ENCODE measurements around the gene RPL29.

The RPL29 gene

DNA sequence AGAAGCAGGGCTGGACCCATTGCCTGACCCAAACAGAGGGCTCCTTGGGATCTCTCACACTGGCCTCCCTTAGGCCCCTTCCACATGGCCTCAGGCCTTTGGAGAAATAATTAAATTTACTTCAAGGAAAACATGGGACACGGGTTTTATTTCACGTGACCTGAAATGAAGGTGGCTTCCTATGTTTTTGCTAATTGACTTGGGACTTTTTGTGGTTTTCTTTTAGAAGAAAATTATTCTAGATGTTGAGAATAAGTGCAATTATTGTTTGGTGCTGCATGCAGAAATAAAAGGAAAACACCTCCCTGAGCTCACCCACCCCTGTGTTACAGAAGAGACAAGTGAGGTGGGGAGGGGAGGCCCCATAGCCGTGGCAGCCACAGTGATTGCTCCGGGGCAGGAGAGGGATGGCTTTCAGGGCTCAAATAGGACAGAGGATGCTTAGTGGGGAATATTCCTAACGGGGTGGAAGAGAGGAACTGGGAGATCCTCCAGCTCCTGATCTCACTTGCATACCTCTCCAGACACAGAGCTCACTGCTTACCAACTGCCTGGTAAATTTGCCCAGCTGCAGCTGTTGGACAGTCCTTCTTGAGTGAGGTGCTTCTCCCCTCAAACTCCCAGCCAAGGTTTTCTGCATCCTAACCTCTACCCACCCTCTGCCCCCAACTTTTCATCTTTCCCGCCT, 29.2 kb upstream of the RPL29 start:
- DNase-seq = no peak

DNA sequence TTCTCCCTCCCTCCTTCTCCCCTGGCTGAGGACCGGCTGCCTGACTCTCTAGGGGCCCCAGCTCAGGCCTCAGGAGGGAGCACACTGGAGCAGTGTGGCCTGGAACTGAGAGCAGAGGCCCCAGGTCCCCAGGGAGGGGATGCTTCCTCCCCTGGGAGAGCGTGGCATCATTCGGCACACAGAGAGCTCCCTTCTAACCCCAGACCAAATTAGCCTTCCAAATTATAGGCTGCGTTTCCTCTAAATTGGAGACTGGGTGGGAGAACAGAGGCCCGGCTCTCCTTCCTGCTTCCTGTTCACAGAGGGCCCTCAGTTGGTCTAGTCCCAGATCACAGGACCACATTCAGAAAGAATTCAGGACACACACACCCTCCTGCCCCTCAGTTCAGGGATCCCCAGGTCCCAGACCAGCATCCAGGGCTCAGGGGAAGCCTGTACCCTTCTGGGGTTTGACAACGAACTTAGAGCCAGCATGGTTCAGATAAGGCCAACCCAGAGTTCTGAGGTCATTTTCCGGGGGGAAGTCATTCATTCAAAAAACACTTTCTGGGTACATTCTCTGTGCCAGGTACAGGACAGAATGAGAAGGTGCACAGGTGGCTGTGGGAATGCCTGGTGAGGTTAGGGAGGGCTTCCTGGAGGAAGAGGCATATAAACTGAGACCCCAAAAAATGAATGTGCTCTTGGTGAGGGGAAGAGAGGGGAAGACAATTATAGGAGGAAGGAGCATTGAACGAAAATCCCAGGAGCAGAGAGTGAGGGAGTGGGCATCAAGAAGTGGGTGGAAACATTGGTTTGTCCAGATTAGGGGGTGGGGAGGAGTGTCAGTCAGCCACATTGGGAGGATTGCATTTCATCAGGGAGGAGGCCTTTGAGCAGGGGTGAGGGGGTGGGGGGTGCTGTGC, 28.4 kb upstream of the RPL29 start:
- DNase-seq = no peak

DNA sequence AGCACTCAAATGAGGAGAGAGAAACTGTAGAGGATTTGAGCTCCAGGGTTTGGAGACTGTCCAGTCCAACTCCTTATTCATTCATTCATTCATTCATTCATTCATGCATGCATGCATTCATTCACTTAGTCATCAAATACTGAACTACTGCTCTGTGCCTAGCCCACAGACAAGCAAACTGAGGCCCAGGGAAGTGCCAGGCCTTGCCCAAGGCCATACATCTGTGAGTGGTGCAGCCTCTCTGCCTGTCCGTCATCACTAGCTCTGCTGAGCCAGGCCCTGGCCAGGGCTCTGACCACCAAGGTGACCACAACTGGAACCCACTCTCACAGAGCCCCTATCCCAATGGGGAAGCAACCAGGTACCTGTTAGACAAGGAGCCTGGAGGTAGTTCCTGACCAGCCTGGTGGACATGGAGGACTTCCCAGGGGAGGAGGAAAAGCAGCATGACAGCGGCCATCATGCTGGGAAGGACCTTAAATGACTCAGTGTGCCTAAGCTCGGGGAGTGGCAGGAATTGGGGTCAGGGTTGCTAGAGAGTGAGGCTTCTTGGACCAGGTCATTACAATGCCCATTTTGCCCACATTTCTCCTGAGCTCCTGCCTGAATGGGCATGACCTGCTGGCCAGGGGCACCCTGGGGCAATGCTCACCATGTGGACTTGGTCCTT, 27.5 kb upstream of the RPL29 start:
- no peak for DNase-seq

DNA sequence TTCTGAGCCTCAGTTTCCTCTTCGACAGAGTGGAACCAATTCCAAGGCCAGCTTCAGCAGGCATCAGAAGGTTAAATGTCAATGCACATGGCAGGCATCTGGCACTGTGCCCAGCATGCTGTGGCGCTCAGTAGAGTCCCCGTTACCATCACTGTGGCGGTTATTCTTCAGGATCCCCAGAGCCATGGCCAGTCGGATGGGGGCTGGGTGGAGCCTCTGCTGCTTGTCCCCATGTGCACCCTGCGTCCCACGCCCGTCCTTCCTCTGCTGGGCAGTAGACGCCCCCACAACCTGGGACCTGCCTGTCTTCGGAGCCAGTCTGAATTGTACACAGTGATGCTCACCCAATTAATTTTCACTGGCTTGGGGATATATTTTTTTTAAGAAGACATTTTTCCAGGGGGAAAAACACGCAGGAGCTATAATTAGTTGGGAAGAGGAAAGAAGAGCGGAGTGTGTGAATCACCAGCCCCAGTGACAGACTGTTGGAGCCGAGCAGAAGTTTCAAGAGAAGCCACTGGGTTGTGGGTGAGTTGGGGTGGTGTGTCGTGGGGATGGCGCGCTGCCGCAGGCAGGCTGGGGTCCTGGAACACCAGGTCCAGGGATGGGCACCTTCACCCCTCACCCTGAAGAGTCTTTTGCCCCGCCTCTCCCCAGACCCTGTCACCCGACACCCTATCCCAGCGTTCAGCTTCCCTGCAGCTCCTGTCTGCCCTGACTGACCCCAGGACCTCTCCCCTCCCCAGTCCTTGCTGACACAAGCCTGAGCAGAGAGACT, 26.8 kb upstream of the RPL29 start:
- DNase-seq = no peak

DNA sequence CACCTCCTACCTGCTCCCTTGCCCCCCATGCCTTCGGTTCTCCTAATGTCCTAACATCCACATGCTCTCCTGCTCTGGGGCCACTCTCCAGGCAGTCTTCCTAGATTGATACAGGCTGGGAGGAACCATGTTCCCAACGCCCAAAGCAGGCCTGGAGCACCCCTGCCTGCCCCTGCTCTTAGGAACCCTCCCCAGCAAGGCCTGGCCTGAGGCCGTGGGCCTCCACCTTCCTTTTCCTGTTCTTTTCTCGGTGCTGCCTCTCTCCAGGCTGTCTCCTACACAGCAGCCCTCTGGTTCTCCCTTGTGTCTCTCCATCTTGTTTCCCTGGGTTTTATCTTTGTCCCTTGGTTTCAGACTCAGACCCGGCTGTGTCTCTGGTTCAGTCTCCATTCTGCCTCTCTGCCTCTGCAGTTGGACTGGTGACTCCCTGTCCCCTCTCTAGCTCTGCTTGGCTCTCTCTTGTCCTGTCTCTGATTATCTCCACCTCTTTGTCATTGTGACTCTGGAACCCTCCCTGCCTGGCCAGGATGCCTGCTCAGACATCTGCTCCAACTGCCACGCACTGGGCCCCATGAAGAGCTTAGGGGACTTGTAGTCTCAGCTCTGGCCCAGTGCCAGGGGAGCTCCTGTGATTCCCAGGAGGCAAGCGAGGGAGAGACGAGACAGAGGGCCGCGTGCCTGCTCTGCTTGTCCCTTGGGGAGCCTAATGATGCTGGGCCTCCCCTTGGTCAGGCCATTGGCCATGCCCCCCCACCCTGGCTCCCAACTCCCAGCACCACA, 26.0 kb upstream of the RPL29 start:
- peak in 1 of 2 experiments; percentile 24 for DNase-seq

DNA sequence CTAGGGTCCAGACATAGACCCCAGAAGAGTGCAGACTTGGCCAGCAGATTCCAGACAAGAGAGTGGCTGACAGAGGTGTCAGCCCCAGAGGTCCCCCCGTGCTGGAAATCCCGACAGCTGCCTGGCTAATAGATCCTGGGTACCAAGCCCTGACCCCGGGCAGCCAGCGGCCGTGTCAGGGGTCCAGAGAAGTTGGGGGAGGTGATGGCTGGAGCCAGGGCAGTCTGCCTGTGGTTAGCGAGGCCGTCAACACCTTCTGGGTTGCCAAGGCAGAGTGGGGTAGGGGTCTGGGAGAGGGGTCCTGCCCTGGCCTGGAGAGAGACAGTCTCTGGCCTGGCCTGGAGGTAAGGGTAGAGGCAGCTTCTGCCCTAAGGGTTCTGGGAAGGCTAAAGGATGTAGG, 25.1 kb upstream of the RPL29 start:
- DNase-seq = no peak

DNA sequence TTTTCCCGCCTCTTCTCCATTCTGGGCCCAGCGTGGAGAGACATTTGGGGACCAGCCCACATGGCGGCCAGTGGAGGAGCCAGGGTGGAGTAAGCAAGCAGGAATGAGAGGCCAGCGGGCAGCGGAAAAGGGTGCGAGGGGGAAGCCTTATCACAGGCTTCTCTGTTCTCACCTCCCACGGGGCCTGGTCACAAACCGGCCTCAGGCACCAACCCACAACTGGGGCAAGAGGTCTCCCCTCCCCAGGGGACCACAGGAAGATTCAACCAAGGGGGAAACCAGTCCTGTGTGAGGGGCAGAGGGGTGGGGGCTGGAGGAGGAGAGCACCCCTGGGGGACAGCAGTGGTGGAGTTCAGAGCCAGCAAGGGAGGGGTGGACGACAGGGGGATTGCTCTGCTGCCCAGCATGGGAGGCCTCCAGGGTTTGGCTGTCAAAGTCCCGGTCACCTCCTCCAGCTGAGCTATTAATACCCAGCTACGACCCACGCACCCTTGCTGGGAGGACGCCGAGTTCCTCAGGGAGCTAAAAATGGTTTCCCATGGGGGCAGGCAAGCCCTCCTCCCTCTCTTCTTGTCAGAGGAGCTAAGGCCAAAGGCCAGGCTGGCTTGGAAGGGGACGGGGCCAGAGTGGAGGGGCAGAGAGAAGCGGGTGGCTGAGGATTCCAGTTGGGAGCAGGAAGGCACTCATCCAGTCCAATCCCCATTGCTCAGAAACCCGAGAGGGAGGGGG, 23.8 kb upstream of the RPL29 start:
- no peak for DNase-seq

DNA sequence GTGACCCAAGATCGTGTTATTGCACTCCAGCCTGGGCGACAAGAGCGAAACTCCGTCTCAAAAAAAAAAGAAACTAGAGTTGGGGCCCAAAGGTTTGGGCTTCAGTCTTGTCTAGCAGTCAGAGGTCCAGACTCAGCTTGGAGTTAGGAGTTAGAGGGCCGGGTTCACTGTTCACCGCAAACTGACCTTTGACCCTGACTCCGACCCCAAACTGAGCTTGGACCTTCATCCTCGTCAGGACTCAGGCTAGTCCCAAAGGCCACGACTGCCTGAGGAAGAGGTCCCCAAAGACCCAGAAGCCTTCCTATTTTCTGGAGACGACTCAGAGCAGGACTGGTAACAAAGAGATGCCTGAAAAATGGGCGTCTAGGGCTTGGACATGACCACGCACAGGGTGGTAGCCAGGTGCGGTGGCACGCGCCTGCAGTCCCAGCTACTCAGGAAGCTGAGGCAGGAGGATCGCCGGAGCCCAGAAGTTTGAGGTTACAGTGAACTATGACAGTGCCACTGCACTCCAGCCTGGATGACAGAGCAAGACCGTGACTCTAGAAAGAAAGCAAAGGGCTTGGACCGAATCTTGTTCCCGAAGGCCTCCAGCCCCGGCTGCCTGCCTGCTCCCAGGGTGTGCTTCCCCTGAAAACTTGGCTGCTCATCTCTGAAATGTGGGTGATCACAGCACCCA, 22.8 kb upstream of the RPL29 start:
- no peak for DNase-seq

DNA sequence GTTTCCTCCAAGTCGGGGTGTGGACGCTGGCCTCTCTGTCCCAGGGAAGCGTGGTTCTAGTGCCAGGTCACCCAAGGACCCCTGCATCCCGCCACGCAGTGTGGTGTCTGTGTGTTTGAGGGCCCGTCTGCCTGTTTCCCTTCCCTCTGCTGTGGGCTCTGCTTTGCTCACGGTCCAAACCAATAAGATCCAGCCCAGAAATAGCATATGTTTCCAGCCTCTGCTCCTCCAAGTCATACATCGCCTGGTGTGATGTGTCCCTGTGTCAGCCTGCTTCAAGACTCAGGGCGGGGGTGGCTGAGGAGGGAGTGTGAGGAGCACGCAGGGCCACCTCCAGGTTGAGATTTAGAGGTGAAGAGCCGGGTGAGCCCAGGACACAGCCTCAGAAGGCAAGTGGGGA, 21.9 kb upstream of the RPL29 start:
- DNase-seq = no peak

DNA sequence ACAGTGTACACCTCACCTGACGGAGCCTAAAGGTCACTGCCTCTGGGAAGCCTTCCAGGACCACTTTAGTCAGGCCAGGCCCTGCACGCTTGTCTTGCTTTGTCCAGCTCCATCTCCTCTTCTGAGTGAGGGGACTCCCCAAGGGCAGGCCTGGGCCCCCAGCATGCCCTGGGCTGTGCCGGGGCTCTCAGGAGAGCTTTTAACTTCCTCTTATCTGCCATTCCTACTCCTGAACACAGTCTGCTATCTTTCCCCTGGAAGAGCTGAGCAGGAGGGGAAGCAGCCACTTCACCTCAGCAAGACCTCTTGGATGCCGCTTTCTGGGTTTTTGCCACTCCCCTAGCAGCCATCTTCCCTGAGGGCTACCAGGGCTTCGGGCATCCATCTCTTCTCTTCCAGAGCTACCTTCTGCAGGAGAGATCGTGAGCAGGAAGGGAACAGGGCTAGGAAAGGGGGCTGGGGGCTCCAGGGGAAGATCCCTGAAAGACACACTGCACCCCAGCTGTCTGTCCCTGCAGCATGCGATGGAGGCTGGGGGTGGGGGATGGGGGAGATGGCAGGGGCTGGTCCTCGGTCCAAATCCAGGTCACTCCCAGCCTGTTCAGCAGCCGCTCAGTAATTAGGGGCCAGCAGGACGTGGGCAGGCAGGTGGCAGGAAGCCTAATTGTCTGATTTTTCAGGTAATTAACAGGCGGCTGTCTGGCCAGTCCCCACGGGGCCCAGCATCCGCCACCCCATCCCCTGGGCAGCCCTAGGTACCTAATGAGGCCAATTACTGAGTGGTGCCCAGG, 19.9 kb upstream of the RPL29 start:
- no peak for DNase-seq

DNA sequence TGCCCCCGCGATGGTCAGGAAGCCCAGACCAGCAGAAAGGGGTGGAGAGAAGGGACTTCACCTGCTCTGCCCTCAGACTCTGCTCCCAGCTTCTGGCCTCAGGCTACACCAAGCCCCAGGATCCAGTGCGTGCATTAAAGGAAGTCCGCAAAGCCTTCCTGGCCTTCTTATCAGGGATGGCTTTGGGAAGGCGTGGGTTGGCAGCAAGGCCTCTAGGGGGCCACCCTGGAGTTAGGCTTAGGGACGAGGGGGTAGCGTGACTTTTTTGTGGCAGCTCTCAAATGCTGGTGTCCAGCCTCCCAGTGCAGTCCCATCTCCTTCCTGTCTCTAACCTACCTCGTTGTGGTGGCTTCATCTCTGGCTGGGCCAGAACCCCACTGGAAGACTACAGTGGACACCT, 18.9 kb upstream of the RPL29 start:
- no peak for DNase-seq

DNA sequence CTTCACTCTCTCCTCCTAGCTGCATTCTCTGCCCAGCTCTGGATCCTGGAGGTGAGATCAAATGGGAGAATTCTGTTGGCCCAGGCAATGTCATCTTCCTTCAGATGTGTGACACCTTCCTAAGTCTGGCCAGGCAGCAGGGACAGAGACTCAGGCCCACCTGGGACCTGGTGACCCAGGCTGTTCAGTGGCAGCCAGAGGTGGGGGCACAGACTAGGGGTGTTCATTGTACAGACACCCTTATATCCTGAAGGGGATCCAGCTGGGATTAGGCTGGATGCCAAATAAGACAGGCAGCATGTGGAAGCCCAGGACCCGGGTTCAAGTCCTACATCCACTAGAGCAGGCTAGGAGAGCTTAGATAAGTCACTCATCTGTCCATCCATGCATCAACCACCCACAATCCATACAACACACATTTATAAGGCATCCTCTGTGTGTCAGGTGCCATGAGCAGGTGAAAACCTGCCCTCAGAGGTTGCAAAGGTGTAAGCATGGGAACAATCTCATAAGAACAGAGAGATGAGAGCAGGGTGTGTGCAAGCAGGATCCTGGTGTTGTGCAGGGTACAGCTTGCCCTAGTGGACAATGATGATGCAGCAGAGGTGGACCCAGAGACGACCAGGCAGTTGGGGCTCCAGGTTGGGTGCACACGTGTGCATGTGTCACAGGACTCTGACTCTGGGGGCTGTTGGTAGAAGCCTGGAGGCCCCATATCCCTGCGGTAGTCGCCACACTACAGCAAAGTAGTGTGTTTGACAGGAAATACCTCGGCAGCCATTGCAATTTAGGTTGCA, 18.3 kb upstream of the RPL29 start:
- DNase-seq = no peak

DNA sequence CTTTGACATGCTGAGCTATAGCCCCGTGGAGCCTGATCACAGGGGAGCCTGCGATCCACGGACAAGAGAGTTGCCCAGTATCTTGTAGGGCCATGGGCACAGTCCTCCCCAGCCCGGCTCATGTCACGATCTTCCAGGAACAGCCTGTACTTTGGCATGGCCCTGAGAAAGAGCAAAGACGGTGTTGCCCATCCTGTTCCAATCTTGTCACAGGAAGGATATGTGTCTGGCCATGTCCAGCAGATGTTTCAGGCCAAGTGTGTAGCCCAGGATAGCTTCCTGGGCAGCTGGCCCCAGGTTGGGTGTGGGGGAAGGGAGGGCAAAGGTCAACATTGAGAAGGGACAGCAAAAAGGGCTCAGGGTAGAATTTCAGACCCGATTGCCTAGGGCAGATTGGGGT, 17.0 kb upstream of the RPL29 start:
- DNase-seq = no peak

DNA sequence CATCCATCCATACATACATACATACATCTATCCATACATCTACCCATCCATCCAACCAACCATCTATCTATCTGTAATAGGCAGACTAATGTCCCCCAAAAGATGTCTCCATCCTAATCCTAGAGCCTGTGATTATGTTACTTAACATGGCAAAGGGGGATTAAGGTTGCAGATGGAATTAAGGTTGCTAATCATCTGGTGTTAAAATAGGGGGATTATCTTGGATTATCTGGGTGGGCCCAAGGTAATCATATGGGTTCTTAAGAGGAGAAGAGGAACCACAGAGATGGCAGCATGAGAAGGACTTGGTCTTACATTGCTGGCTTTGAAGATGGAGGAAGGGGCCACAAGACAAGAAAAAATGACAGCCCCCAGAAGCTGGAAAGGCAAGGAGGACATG, 14.7 kb upstream of the RPL29 start:
- no peak for DNase-seq

DNA sequence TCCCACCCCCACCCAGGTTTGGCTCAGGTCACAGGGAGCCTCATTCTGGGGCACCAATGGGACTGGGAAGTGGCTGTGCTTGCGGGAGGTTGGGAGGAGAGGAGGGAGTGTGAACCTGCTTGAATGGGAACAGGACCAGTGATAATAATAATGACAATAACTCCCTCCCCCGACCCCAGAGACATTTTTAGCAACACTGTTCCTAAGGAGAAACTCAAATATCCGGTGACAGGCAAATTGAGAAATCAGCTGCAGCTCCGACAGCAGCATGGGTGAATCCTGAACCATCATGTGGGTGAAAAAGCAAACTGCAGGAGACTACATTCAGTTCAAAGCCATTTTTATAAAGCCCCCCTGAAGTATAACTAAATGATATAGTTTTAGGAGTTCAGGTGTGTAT, 11.6 kb upstream of the RPL29 start:
- no peak for DNase-seq

DNA sequence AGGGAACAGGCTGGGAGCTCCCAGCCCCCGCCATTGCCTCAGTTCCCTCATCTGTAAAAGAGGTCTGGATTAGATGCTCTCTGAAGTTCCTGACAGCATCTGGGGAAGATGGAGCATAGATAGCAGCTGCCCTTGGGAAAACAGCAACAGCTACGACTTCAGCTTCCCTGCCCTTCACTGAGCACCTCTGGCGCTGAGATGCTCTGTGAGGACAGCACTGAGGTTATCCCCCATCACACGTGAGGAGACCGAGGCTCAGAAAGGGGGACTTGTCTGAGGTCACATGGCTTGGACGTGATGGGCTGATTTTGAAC, 11.1 kb upstream of the RPL29 start:
- no peak for DNase-seq

DNA sequence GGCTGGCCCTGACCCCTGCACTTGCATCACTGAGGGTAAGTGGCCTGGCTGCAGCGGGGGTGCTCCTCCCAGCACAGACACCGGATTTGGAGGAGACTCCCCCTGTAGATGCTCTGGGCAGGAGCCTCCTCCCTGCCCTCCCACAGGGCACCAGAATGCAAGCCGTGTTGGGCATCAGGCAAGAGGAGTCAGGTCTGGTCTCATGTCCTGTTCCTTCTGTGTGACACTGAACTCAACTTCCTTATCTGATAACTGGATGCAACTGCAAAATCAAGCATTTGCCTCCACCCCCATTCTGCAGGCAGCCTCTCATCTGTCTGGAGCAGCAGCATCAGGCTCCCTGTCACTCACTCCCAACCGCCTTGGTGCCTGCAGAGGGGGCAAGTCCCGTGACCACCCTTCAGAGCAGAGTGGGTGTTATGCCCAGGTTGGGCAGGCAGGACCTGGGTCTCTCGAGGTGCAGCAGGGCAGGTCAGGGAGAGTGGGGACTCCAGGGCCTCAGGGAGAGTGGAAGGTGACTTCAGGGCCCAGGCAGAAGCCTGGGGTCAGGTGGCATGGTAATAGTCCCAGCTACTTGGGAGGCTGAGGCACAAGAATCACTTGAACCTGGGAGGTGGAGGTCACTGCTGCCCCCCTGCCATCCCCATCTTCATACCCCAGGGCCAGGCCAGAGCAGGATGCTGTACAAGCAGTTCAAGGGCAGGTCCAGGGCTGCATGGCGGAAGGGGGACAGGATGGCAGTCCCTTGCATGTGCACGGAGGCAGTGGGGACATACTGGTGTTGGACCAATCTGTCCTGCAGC, 10.5 kb upstream of the RPL29 start:
- DNase-seq = no peak

DNA sequence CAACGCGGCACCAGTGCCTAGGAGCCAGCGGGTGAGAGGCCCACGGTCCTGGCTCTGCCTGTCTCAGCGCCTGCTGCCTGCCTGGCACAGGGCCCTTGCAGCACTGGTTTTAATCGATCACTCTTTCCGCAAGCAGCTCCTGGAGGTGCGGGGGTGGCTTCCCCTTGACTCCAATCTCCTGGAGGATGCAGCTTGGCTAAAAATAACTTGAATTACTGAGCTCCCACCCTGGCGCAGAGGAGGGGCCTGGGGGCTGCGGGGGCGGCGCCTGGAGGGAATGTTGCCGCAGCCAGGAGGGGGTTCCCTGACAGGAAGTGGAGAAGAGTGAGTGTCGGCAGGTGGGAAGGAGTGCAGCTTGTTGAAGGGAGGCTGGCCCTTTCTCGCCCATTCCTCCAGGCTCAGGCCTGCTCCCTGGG, 9.9 kb upstream of the RPL29 start:
- DNase-seq = no peak
